Measurements from ENCODE around the gene WDR81. TPM values are rescaled to one million over a fixed set of nuclear protein-coding genes. Genes with fewer than 3 reads are reported as not detected.
A peak's percentile ranks its signal among the peaks of the same experiment; 100 is the strongest.
"Not testable (repeated sequence)": the region's sequence is repeated elsewhere in the genome, so short reads cannot be mapped to it uniquely, and the experiment has no call there.

WDR81 gene
- total RNA-seq, 1 donor from 2014 or later = 10.4 TPM

DNA sequence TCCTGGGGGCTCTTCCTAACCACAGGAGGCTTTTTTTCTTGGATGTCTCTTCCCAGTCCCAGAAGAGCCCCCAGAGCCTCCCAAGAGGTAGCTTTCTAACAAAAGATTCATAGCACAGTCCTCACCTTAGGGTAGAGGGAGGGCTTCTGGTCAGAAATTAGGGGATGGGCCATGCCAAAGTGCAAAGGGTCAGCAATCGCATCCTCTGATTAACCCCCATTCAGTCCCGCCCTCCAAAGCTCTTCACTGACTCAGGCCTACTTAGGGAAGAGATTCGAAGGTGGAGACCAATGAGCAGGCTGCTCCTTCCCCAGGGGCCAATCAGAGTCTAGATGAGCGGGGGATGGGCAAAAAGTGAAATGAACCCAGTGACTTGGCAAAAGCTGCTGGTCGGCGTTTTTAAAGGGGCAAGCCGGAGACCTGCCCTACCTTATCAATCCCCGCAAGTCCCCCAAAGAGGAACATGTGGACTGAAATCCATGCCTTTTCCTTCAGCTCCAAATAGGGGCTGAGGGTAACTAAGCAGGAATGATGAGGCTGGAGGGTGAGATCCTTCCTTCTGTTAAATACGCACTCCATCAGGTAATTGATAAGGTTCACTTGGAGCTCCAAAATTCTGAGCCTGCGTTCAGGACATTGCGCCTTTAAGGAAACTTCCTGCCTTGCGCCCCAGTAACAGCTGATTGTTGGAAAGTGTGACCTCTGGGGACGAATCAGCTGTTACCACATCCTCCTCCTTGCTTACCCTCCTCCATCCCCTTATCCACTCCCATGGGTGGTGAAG lies 7.4 kb upstream of the WDR81 start:
- H3K4me1 ChIP-seq (ENCODE audit: control insufficient read depth in 3 of 3, insufficient read depth in 3 of 3, low read length in 3 of 3) = peaks cover 50 to 55% (median 55%) of the 10 kb centered on the region in 3 donors
- no peaks in the 10 kb centered on the region for H3K27me3 ChIP-seq (ENCODE audit: control insufficient read depth in 3 of 3, insufficient read depth in 3 of 3, low read length in 3 of 3)
- H3K27ac ChIP-seq (ENCODE audit: low read depth, low read length) = peak overlapping the region; percentile 100
- H3K36me3 ChIP-seq (ENCODE audit: control insufficient read depth in 3 of 3, insufficient read depth in 3 of 3, low read length in 3 of 3) = peaks cover 21 to 22% (median 22%) of the 10 kb centered on the region in 3 donors
- peak overlapping the region; percentile 88 to 96 (median 89) for H3K4me3 ChIP-seq (ENCODE audit: low read length in 3 of 3)
- no peaks in the 10 kb centered on the region for H3K9me3 ChIP-seq (ENCODE audit: control insufficient read depth in 3 of 3, low read length in 3 of 3)
- H3K9ac ChIP-seq (ENCODE audit: low read depth in 1 of 3, low read length in 3 of 3) = peak overlapping the region; percentile 99

DNA sequence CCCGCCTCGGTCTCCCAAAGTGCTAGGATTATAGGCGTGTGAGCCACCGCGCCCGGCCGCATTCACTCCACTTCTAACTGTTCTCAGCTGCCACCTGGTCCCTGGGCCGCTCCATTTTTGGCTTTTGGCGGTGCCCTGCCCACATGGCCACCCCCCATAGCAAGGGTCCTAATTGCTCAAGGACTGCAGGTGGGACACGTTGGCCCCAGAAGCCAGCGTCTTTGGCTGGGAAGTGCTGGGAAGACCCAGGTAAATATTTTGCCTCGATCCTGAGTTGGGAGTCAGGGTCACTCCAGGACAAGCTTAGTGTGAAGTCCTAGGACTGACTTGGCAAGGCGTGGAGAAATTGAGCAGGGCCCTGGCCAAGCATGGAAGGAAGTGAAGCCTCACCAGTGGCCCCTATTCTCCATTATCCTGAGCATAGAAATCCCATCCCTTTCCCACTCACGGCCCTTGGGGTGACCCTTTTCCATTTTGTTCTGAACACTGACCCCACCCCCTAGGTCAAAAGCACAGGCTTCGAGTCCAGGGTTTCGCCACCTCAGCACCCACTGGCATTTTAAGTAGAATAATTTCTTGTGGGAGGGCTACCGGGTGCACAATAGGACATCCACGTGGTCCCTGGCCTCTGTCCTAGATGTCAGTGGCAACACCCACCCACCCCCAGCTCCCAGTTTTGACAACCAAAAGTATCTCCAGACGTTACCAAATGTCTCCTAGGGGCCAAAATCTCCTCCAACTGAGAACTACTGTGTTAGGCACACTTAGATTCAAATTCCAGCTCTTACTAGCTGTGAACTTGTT lies 5.9 kb upstream of the WDR81 start:
- H3K36me3 ChIP-seq (ENCODE audit: control insufficient read depth in 3 of 3, insufficient read depth in 3 of 3, low read length in 3 of 3) = peaks cover 7 to 8% (median 7%) of the 10 kb centered on the region in 3 donors
- H3K9ac ChIP-seq (ENCODE audit: low read depth in 1 of 3, low read length in 3 of 3) = peak overlapping the region; percentile 18 to 73 (median 61)
- H3K4me1 ChIP-seq (ENCODE audit: control insufficient read depth in 3 of 3, insufficient read depth in 3 of 3, low read length in 3 of 3) = peaks cover 35 to 44% (median 41%) of the 10 kb centered on the region in 3 donors
- peak overlapping the region; percentile 100 for H3K27ac ChIP-seq (ENCODE audit: low read depth, low read length)
- H3K4me3 ChIP-seq (ENCODE audit: low read length in 3 of 3) = peak overlapping the region in 1 of 3 donors; percentile 56
- no peaks in the 10 kb centered on the region for H3K27me3 ChIP-seq (ENCODE audit: control insufficient read depth in 3 of 3, insufficient read depth in 3 of 3, low read length in 3 of 3)
- H3K9me3 ChIP-seq (ENCODE audit: control insufficient read depth in 3 of 3, low read length in 3 of 3) = no peaks in the 10 kb centered on the region

DNA sequence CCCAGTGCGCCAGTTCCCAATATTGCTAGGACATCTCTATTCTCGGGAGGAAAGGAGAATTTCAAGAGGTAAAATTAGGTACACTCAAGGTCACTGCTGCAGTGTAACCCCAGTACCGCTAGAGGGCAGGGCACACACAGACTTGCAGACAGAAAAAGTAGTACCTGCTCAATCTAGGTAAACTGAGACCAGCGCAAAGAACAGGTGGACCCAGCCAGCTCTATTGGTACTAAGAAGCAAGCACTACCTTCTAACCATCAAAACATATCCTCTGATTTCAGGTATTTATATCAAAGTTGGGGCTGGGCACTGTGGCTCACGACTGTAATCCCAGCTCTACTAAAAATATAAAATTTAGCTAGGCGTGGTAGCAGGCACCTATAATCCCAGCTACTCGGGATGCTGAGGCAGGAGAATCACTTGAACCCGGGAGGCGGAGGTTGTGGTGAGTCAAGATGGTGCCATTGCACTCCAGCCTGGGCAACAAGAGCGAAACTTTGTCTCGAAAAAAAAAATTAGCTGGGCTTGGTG lies 3.6 kb upstream of the WDR81 start:
- peak overlapping the region in 1 of 3 donors; percentile 41 for H3K4me3 ChIP-seq (ENCODE audit: low read length in 3 of 3)
- H3K9me3 ChIP-seq (ENCODE audit: control insufficient read depth in 3 of 3, low read length in 3 of 3) = no peaks in the 10 kb centered on the region
- H3K4me1 ChIP-seq (ENCODE audit: control insufficient read depth in 3 of 3, insufficient read depth in 3 of 3, low read length in 3 of 3) = peaks cover 40 to 54% (median 44%) of the 10 kb centered on the region in 3 donors
- H3K36me3 ChIP-seq (ENCODE audit: control insufficient read depth in 3 of 3, insufficient read depth in 3 of 3, low read length in 3 of 3) = peaks cover 0 to 1% (median 0%) of the 10 kb centered on the region in 3 donors
- H3K27ac ChIP-seq (ENCODE audit: low read depth, low read length) = peak overlapping the region; percentile 85
- H3K9ac ChIP-seq (ENCODE audit: low read depth in 1 of 3, low read length in 3 of 3) = peak overlapping the region; percentile 62 to 75 (median 68)
- no peaks in the 10 kb centered on the region for H3K27me3 ChIP-seq (ENCODE audit: control insufficient read depth in 3 of 3, insufficient read depth in 3 of 3, low read length in 3 of 3)

DNA sequence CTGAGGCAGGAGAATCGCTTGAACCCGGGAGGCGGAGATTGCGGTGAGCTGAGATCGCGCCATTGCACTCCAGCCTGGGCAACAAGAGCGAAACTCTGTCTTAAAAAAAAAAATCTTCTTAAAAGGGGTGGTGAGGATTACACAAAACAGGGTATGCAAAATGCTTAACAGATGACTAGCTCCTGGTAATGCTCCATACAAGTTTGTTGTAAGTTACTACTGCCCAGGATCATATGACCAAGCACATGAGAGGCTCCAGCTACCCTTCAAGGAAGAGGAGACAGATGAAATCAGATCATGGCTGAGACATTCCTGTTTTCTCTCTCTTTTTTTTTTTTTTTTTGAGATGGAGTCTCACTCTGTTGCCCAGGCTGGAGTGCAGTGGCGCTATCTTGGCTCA lies 2.5 kb upstream of the WDR81 start:
- H3K9me3 ChIP-seq (ENCODE audit: control insufficient read depth in 3 of 3, low read length in 3 of 3); H3K9ac ChIP-seq (ENCODE audit: low read depth in 1 of 3, low read length in 3 of 3); H3K27me3 ChIP-seq (ENCODE audit: control insufficient read depth in 3 of 3, insufficient read depth in 3 of 3, low read length in 3 of 3); H3K4me3 ChIP-seq (ENCODE audit: low read length in 3 of 3); H3K36me3 ChIP-seq (ENCODE audit: control insufficient read depth in 3 of 3, insufficient read depth in 3 of 3, low read length in 3 of 3): not testable (repeated sequence)
- Histone ChIP-seq H3K27ac (ENCODE audit: low read depth, low read length) (peak overlapping the region; percentile 70), H3K4me1 (ENCODE audit: control insufficient read depth in 3 of 3, insufficient read depth in 3 of 3, low read length in 3 of 3) (peaks cover 49 to 65% (median 54%) of the 10 kb centered on the region in 3 donors)

DNA sequence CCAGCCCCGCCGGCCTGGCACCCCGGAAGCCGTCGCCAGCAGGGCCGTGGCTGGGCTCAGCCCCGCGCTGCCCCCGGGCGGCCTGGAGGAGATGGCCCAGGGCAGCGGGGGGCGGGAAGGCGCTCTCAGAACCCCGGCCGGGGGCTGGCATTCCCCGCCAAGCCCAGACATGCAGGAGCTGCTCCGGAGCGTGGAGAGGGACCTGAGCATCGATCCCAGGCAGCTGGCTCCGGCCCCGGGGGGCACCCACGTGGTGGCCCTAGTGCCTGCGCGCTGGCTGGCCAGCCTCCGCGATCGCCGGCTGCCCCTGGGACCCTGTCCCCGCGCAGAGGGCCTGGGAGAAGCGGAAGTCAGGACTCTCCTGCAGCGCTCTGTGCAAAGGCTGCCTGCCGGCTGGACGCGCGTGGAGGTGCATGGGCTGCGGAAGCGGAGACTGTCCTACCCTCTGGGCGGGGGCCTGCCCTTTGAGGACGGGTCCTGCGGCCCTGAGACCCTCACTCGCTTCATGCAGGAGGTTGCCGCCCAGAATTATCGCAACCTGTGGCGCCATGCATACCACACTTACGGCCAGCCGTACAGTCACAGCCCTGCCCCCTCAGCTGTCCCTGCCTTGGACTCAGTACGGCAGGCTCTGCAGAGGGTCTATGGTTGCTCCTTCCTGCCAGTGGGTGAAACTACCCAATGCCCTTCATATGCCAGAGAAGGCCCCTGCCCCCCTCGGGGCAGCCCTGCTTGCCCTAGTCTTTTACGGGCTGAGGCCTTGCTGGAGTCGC lies 551 bp downstream of the WDR81 start:
- H3K4me3 ChIP-seq (ENCODE audit: low read length in 3 of 3) = peak overlapping the region; percentile 60 to 83 (median 78)
- no peaks in the 10 kb centered on the region for H3K27me3 ChIP-seq (ENCODE audit: control insufficient read depth in 3 of 3, insufficient read depth in 3 of 3, low read length in 3 of 3)
- H3K9ac ChIP-seq (ENCODE audit: low read depth in 1 of 3, low read length in 3 of 3) = peak overlapping the region; percentile 43 to 82 (median 70)
- H3K4me1 ChIP-seq (ENCODE audit: control insufficient read depth in 3 of 3, insufficient read depth in 3 of 3, low read length in 3 of 3) = peaks cover 38 to 65% (median 50%) of the 10 kb centered on the region in 3 donors
- H3K9me3 ChIP-seq (ENCODE audit: control insufficient read depth in 3 of 3, low read length in 3 of 3) = no peaks in the 10 kb centered on the region
- peak overlapping the region; percentile 91 for H3K27ac ChIP-seq (ENCODE audit: low read depth, low read length)
- peaks cover 12 to 24% (median 16%) of the 10 kb centered on the region in 3 donors for H3K36me3 ChIP-seq (ENCODE audit: control insufficient read depth in 3 of 3, insufficient read depth in 3 of 3, low read length in 3 of 3)

DNA sequence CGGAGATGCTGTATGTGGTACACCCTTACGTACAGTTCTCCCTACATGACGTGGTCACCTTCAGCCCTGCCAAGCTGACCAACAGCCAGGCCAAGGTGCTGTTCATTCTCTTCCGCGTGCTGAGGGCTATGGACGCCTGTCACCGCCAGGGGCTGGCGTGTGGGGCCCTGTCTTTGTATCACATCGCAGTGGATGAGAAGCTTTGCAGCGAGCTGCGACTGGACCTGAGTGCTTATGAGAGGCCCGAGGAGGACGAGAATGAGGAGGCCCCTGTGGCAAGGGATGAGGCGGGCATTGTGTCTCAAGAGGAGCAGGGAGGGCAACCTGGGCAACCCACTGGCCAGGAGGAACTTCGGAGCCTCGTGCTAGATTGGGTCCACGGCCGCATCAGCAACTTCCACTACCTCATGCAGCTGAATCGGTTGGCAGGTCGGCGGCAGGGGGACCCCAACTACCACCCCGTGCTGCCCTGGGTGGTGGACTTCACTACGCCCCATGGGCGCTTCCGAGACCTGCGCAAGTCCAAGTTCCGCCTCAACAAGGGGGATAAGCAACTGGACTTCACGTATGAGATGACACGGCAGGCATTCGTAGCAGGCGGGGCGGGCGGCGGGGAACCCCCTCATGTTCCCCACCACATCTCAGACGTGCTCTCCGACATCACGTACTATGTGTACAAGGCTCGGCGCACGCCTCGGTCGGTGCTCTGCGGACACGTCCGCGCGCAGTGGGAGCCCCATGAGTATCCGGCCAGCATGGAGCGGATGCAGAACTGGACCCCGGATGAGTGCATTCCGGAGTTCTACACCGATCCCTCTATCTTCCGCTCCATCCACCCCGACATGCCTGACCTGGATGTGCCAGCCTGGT lies 1.4 kb downstream of the WDR81 start:
- Histone ChIP-seq H3K4me1 (ENCODE audit: control insufficient read depth in 3 of 3, insufficient read depth in 3 of 3, low read length in 3 of 3) (peaks cover 38 to 65% (median 50%) of the 10 kb centered on the region in 3 donors), H3K36me3 (ENCODE audit: control insufficient read depth in 3 of 3, insufficient read depth in 3 of 3, low read length in 3 of 3) (peaks cover 12 to 24% (median 16%) of the 10 kb centered on the region in 3 donors), H3K27me3 (ENCODE audit: control insufficient read depth in 3 of 3, insufficient read depth in 3 of 3, low read length in 3 of 3) (no peaks in the 10 kb centered on the region), H3K9ac (ENCODE audit: low read depth in 1 of 3, low read length in 3 of 3) (peak overlapping the region in 2 of 3 donors; percentile 25 to 33), H3K4me3 (ENCODE audit: low read length in 3 of 3) (peak overlapping the region; percentile 60 to 83 (median 78)), H3K9me3 (ENCODE audit: control insufficient read depth in 3 of 3, low read length in 3 of 3) (no peaks in the 10 kb centered on the region), H3K27ac (ENCODE audit: low read depth, low read length) (no peak overlapping the region)

DNA sequence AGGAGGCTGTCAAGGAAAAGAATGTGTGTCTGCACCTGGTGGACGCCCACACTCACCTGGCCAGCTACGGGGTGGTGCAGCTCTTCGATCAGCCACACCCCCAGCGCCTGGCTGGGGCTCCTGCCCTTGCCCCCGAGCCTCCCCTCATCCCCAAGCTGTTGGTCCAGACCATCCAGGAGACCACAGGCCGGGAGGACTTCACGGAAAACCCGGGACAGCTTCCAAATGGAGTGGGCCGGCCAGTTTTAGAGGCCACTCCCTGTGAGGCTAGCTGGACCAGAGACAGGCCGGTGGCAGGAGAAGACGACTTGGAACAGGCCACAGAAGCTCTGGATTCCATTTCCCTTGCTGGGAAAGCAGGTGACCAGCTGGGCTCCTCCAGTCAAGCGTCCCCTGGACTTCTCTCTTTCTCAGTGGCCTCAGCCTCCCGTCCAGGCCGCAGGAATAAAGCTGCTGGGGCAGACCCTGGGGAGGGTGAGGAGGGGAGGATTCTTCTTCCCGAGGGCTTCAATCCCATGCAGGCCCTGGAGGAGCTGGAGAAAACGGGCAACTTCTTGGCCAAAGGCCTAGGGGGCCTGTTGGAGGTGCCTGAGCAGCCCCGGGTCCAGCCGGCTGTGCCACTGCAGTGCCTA lies 2.2 kb downstream of the WDR81 start:
- H3K36me3 ChIP-seq (ENCODE audit: control insufficient read depth in 3 of 3, insufficient read depth in 3 of 3, low read length in 3 of 3) = peaks cover 12 to 26% (median 16%) of the 10 kb centered on the region in 3 donors

DNA sequence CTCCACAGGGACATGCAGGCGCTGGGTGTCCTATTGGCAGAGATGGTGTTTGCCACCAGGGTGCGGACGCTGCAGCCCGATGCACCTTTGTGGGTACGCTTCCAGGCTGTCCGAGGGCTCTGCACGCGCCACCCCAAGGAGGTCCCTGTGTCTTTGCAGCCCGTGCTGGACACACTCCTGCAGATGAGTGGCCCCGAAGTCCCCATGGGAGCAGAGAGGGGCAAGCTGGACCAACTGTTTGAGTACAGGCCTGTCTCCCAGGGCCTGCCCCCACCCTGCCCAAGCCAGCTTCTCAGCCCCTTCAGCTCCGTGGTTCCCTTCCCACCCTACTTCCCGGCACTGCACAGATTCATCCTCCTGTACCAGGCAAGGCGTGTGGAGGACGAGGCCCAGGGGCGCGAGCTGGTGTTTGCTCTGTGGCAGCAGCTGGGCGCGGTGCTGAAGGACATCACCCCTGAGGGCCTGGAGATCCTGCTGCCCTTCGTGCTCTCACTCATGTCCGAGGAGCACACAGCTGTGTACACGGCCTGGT lies 2.8 kb downstream of the WDR81 start:
- H3K27ac ChIP-seq (ENCODE audit: low read depth, low read length) = no peak overlapping the region
- H3K27me3 ChIP-seq (ENCODE audit: control insufficient read depth in 3 of 3, insufficient read depth in 3 of 3, low read length in 3 of 3) = no peaks in the 10 kb centered on the region
- H3K9ac ChIP-seq (ENCODE audit: low read depth in 1 of 3, low read length in 3 of 3) = peak overlapping the region in 1 of 3 donors; percentile 25
- peaks cover 41 to 67% (median 54%) of the 10 kb centered on the region in 3 donors for H3K4me1 ChIP-seq (ENCODE audit: control insufficient read depth in 3 of 3, insufficient read depth in 3 of 3, low read length in 3 of 3)
- H3K36me3 ChIP-seq (ENCODE audit: control insufficient read depth in 3 of 3, insufficient read depth in 3 of 3, low read length in 3 of 3) = peaks cover 12 to 26% (median 16%) of the 10 kb centered on the region in 3 donors
- no peaks in the 10 kb centered on the region for H3K9me3 ChIP-seq (ENCODE audit: control insufficient read depth in 3 of 3, low read length in 3 of 3)
- no peak overlapping the region for H3K4me3 ChIP-seq (ENCODE audit: low read length in 3 of 3)

More for the DNA sequence above, 2.2 kb downstream of the WDR81 start:
- H3K4me1 ChIP-seq (ENCODE audit: control insufficient read depth in 3 of 3, insufficient read depth in 3 of 3, low read length in 3 of 3) = peaks cover 41 to 67% (median 54%) of the 10 kb centered on the region in 3 donors
- peak overlapping the region in 1 of 3 donors; percentile 25 for H3K9ac ChIP-seq (ENCODE audit: low read depth in 1 of 3, low read length in 3 of 3)
- H3K27ac ChIP-seq (ENCODE audit: low read depth, low read length) = no peak overlapping the region
- no peaks in the 10 kb centered on the region for H3K9me3 ChIP-seq (ENCODE audit: control insufficient read depth in 3 of 3, low read length in 3 of 3)
- H3K27me3 ChIP-seq (ENCODE audit: control insufficient read depth in 3 of 3, insufficient read depth in 3 of 3, low read length in 3 of 3) = no peaks in the 10 kb centered on the region
- H3K4me3 ChIP-seq (ENCODE audit: low read length in 3 of 3) = peak overlapping the region in 1 of 3 donors; percentile 22
